Measurements from ENCODE around the gene NKX3-2. TPM values are rescaled to one million over a fixed set of nuclear protein-coding genes. Genes with fewer than 3 reads are reported as not detected.

NKX3-2 gene
- total and polyA plus RNA-seq, 8 donors = 0.06 to 4.6 (median 0.24) TPM; not detected in 2

- no peak for DNase-seq
- H3K27ac ChIP-seq = no peak overlapping the region
- intact Hi-C loops (cut with DNase I; ENCODE audit: low total_unique reads) = no loop called here
- no peaks in the 10 kb centered on the region for H3K9me3 ChIP-seq
- 91 to 99% (median 97%) methylated on average over 5 of the region's 5 CpGs for WGBS, 5 donors
- peaks cover 57 to 100% (median 100%) of the 10 kb centered on the region in 4 donors for H3K36me3 ChIP-seq
- no peak overlapping the region for H3K4me3 ChIP-seq
- no peaks in the 10 kb centered on the region for H3K4me1 ChIP-seq
- H3K27me3 ChIP-seq = no peaks in the 10 kb centered on the region
- TF ChIP-seq POLR2AphosphoS5 (IDR thresholded peaks at IDR 0.05) (no peak), POLR2A (IDR thresholded peaks at IDR 0.05) (no peak), EP300 (IDR thresholded peaks at IDR 0.05) (no peak), CTCF (IDR thresholded peaks at IDR 0.05) (no peak)
These were observed 40.2 kb upstream of the NKX3-2 start for GRCh38 chr4:13584481-13584880.

GRCh38 chr4:13580036-13580435 is 35.7 kb upstream of the NKX3-2 start:
- H3K27ac ChIP-seq = no peak overlapping the region
- DNase-seq = no peak
- H3K4me3 ChIP-seq = no peak overlapping the region
- peaks cover 60 to 100% (median 100%) of the 10 kb centered on the region in 4 donors for H3K36me3 ChIP-seq
- no peaks in the 10 kb centered on the region for H3K4me1 ChIP-seq
- no peaks in the 10 kb centered on the region for H3K27me3 ChIP-seq
- 86 to 96% (median 90%) methylated on average over 2 of the region's 2 CpGs for WGBS, 5 donors
- H3K9me3 ChIP-seq = no peaks in the 10 kb centered on the region
- intact Hi-C loops (cut with DNase I; ENCODE audit: low total_unique reads) = no loop called here
- TF ChIP-seq EP300 (IDR thresholded peaks at IDR 0.05) = no peak
- no peak for TF ChIP-seq CTCF (IDR thresholded peaks at IDR 0.05)
- no peak for TF ChIP-seq POLR2A (IDR thresholded peaks at IDR 0.05)
- TF ChIP-seq POLR2AphosphoS5 (IDR thresholded peaks at IDR 0.05) = no peak

- peaks cover 71 to 100% (median 100%) of the 10 kb centered on the region in 4 donors for H3K36me3 ChIP-seq
- H3K9me3 ChIP-seq = no peaks in the 10 kb centered on the region
- TF ChIP-seq EP300 (IDR thresholded peaks at IDR 0.05) = no peak
- no peak for TF ChIP-seq CTCF (IDR thresholded peaks at IDR 0.05)
- TF ChIP-seq POLR2A (IDR thresholded peaks at IDR 0.05) = no peak
- TF ChIP-seq POLR2AphosphoS5 (IDR thresholded peaks at IDR 0.05) = no peak
- H3K4me3 ChIP-seq = no peak overlapping the region
- H3K27me3 ChIP-seq = no peaks in the 10 kb centered on the region
- intact Hi-C loops (cut with DNase I; ENCODE audit: low total_unique reads) = no loop called here
- 96 to 98% (median 96%) methylated on average over 3 of the region's 3 CpGs for WGBS, 5 donors
- DNase-seq = no peak
- no peak overlapping the region for H3K27ac ChIP-seq
- no peaks in the 10 kb centered on the region for H3K4me1 ChIP-seq
These were observed 33.4 kb upstream of the NKX3-2 start for GRCh38 chr4:13577660-13578059.

GRCh38 chr4:13570916-13571315 is 26.6 kb upstream of the NKX3-2 start:
- Histone ChIP-seq H3K27ac (no peak overlapping the region), H3K4me3 (no peak overlapping the region), H3K36me3 (peaks cover 49 to 96% (median 95%) of the 10 kb centered on the region in 4 donors), H3K4me1 (no peaks in the 10 kb centered on the region), H3K27me3 (no peaks in the 10 kb centered on the region), H3K9me3 (no peaks in the 10 kb centered on the region)
- TF ChIP-seq POLR2A (IDR thresholded peaks at IDR 0.05) (no peak), CTCF (IDR thresholded peaks at IDR 0.05) (no peak), EP300 (IDR thresholded peaks at IDR 0.05) (no peak), POLR2AphosphoS5 (IDR thresholded peaks at IDR 0.05) (no peak)
- intact Hi-C loops (cut with DNase I; ENCODE audit: low total_unique reads) = no loop called here
- DNase-seq = no peak
- 88 to 98% (median 95%) methylated on average over 2 of the region's 2 CpGs for WGBS, 5 donors
